ENCODE results near the gene HSPA4L.

DNA sequence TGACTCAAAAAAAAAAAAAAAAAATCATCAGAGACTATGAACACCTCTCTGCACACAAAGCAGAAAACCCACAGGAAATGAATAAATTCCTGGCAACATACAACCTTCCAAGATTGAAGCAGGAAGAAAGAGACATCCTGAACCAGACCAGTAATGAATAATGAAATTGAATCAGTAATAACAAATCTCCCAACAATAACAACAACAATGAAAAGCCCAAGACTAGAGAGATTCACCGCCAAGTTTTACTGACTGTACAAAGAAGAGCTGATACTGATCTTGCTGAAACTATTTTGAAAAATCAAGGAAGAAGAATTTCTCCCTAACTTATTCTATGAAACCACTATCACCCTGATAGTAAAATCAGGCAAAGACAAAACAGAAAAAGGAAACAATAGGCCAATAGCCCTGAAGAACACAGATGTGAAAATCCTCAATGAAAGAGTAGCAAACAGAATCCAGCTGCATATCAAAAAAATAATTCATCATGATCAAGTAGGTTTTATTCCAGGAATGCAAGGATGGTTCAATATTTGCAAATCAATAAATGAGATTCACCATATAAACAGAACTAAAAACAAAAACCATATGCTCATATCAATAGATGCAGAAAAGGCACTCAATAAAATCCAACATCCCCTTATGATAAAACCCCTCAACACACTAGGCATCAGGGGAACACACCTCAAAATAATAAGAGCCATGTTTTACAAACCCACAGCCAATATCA lies 67.5 kb downstream of the HSPA4L start:
- TF ChIP-seq, protein P1, sequence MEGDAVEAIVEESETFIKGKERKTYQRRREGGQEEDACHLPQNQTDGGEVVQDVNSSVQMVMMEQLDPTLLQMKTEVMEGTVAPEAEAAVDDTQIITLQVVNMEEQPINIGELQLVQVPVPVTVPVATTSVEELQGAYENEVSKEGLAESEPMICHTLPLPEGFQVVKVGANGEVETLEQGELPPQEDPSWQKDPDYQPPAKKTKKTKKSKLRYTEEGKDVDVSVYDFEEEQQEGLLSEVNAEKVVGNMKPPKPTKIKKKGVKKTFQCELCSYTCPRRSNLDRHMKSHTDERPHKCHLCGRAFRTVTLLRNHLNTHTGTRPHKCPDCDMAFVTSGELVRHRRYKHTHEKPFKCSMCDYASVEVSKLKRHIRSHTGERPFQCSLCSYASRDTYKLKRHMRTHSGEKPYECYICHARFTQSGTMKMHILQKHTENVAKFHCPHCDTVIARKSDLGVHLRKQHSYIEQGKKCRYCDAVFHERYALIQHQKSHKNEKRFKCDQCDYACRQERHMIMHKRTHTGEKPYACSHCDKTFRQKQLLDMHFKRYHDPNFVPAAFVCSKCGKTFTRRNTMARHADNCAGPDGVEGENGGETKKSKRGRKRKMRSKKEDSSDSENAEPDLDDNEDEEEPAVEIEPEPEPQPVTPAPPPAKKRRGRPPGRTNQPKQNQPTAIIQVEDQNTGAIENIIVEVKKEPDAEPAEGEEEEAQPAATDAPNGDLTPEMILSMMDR (conservative IDR thresholded peaks at IDR 0.05; ENCODE audit: low read depth, low read length) = no peak
- no peak for TF ChIP-seq EZH2 (IDR thresholded peaks at IDR 0.05; ENCODE audit: low read length, unreplicated experiment)

All from PC-3 (cell line).